ENCODE measurements around the gene IL17A.

IL17A gene

DNA sequence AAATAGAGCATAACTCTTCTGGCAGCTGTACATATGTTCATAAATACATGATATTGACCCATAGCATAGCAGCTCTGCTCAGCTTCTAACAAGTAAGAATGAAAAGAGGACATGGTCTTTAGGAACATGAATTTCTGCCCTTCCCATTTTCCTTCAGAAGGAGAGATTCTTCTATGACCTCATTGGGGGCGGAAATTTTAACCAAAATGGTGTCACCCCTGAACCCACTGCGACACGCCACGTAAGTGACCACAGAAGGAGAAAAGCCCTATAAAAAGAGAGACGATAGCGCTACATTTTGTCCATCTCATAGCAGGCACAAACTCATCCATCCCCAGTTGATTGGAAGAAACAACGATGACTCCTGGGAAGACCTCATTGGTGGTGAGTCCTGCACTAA, at the start of gene IL17A:
Gene IL17A (plus strand): TSS at position 301 of the 400 bp plus-strand sequence. CDS start 57 bp downstream, at position 358.
- no peak for DNase-seq (ENCODE audit: low spot score)

DNA sequence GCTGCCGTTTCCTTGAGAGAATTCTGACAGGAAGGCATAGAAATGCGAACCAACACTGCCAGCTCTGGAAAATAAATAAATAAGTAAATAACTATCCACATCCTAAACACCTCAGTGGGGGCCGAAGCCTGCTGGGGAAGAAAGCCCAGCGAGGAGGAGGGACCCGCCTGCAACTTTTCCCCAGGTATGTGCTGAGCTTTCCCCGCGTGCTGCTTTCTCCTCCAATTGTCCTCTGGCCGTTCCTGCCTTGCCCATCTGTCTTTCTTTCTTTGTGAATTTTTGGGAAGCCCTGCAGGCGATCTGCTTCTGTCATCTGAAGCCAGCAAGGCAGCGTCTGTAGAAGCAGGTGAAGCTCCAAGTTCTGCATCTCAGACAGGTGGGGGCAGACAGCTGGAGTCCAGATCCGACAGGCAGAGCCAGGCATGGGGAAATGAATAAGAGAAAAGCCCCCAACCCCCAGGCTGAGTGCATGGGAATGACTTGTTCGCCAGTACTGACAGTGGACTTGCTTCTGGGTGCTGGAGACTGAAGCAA, 49.2 kb upstream of the IL17A start:
- no peak for DNase-seq (ENCODE audit: low spot score)

DNA sequence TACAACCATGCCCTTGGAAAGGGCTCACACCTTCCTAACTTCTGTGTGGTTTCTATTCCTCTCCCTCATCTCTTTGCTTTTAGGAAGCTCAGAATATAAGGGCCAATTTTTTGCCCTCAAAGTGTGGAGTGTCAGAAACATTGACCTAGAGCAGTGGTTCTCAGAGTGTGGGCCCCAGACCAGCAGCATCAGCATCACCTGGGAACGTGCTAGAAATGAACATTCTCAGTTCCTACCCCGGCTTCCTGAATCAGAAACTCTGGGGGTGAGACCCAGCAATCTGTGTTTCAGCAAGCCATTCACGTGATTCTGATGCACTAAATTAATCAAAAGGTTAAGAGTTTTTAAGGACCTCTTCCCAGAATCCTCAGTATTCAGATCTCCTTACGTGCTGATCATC, 47.9 kb upstream of the IL17A start:
- DNase-seq (ENCODE audit: low spot score), result no peak

DNA sequence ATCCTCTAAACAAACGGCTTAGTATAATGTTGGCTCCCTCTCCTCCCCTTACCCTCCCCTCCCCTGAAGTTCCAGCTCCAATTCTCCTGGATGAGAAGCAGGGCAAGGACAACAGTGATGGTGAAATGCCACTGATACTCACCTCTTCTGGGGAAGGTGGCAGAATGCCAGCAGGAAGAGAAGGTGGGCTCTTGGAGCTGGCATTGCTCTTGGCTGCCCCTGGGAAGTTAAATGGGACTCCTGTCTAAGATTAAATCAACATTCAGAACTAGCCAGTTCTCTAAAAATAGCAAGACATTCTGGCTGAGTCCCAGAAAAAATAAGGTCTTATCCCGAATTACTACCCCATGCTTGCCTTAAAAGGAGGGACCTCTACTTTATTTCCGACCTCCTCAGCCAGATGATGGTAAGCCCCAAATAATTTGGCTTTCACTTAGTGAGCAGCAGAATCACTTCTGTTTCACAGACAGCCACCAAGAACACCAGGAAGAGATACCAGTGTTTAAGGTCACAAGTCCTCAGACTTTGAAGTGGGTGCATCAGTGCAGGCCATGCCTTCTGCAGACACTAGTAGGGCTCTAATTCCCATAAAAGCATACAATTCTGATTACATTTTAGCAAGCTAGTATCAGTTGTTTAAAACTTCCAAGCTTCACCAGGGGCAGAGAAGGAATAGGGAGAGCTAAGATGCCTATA, 46.0 kb upstream of the IL17A start:
- no peak for DNase-seq (ENCODE audit: low spot score)

DNA sequence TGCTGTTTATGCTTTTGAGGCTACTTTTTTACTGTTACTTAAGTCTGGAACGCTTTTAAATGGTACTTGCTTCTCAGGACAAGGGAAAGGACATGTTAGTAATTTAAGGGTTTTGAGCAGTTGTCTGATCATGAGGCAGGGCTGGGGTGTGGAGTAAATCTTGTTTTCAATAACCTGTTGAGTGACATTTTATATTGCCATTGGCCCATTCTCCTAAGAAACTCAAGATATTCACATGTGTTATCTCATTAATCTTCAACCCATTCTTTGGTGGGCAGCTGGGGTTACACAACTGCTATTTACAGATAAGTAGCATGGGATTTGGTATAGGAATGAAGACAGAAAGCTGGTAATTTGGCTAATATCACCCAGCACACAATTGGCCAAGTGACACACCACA, 44.6 kb upstream of the IL17A start:
- DNase-seq (ENCODE audit: low spot score), result no peak

DNA sequence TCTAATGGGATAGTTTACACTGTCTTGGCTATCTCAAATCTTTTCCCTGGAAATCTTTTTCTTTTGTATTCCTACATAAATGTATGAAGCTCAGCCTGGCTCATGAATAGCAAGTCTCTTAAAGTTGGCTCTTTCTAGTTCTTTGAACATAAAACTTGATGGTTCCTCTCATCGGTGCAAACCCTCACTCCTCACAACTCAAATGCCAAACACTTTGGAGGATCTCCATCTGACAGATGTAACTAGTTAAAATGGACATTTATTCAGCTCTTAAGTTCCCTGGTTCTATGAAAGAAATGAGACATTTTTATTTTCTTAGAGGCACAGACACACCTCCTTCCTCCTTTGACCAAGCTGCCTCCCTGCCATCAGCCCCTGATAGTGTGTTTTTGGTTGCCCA, 43.6 kb upstream of the IL17A start:
- no peak for DNase-seq (ENCODE audit: low spot score)

DNA sequence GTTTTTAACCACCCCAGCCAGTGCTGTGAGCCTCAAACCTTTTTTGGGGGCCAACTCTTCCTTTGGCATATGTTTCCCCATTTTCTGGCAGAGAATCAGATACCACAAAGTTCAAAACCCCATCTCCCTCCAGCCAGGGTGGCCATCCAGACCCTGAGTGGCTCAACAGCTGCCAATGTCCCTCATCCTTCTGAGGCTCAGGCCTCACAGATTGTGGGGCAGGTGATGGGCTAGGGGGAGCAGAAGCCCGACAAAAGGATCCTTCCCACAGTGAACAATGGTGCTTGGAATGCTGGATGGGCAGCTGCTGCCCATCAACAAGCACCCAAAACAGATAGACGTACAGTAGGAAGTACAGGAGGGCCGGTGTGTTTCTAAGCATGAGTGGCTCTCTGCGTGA, 42.6 kb upstream of the IL17A start:
- DNase-seq (ENCODE audit: low spot score), result no peak

DNA sequence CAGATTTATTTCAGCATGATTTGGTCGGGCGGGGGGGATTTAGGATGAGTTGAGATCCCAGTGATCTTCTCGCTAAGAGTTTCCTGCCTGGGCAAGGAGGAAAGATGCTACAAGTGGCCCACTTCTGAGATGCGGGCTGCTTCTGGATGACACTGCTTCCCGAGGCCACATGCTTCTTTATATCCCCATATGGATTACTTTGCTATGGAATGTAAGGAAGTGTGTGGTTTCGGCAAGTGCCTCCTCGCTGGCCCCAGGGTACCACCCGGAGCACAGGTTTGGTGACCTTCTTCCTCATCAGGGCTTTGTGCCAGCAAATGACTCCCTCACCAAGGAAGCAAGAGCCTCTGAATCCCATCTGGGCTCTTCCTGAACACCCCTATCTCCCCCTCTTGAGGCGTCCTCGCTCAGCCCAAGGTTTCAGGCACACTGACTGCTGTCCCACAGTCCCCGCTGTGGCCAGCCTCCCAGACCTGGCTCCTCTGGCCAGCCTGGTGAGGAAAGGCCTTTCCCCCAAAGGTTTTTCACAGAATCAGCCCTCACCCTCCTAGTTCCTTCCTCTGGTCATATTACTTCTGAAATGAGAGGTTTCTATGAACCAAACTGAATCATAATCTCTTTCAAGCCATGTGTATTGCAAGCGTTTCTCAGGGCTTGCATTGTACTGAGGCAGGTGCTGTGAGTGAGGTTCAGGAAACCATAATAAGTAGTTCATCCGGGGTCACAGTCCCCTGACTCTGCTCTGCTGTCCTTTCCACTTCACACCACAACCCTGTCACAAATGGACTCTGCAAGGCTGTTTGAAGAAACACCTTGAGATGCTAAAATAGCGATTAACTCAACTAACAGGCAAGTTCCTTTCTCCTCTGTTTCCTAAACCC, 41.7 kb upstream of the IL17A start:
- DNase-seq (ENCODE audit: low spot score), result no peak

DNA sequence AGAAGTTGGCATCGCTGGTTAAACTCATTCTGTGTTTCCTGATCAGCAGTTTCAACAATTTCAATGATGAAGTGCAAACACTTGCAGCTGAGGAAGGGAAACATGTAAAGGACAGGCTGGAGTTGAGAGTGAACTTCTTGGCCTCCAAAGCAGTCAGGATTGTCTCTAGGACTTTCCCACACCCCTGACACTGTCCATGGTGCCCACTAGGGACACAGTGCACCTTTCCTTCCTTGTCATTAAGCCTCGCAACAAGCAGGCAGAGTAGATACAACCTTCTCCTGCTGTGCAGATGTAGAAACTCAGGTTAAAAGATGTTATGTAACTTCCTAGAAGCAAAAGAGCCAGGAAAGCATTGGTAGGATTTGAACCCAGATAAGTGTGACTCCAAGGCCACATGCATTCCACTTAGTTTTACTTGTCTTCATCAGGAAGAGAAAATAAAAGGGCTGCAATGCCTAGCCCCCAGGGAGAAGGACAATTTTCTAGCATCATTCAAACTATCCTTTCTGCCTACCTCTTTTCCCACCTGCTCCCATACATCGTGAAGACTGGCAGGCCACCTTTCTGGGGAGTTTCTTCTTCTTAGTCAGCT, 39.2 kb upstream of the IL17A start:
- DNase-seq (ENCODE audit: low spot score), result no peak

DNA sequence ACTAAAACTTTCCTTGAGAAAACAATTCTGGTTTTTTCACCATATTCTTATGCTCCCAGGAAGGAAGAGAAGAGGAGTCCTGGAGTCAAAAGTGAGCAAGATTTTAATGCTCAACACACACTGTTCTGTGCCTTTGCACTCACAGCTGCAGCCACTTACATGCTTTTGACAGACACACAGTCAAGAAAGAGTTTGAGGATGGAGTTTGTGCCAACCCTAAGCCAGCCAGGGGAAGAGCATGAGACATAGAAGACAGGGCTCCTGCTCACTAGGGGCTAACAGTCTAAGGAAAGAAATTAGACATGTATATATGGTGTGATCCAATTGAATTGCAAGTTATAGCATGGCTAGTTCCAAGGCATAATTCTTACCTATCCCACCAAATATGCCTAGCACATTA, 37.1 kb upstream of the IL17A start:
- DNase-seq (ENCODE audit: low spot score), result no peak

DNA sequence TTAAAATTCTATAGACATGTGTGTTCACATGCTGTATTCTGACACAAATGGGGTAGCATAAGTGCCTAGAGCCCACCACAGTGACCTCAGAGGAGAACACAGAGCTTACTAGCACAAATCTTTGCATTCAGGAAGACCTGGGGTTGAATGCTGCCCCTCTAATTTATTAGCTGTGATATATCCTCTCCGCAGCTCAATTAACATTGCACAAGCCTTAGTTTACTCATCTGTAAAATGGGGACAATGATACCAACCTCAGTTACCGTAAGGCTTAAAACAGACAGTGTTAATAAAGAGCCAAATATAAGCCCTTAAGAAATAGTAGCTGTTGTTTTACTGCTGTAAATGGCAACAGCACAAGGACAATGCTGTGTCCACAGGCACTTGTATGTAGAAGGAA, 36.2 kb upstream of the IL17A start:
- no peak for DNase-seq (ENCODE audit: low spot score)

DNA sequence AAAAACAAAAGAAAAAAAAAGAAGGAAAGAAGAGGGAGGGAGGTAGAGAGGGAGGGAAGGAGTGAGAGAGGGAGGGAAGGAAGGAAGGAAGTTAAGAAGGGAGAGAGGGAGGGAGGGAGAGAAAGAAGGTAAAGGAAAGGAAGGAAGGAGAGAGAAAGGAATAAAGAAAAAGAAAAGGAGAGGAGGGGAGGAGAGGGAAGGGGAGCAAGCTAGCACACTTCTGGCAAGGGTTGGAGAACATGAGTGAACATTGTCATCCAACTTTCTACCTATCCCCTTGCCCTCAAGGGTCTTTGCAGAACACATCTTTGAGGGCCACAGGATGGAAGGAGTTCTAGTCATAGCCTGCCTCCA, 34.1 kb upstream of the IL17A start:
- DNase-seq (ENCODE audit: low spot score), result no peak

DNA sequence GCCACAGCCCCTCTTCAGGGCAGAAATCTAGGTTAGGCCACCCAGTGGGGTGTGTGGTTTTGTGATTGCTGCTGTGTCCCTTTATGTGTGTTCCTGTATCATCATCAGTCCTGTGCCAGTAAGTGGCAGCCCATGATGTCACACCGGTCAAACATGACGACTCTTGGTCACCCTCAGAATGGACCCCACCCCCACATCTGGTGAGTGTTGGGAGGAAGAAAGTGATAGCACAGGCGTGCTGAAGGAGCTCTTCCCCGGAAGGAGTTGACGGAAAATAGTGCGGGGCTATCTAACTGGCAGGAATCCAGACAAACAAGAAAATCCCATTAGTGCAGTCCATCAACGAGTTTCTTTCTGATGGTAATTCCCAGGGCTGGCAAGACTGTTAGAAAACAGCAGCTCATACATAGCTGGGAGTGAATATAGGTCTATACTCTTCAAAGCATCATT, 33.4 kb upstream of the IL17A start:
- DNase-seq (ENCODE audit: low spot score), result no peak

DNA sequence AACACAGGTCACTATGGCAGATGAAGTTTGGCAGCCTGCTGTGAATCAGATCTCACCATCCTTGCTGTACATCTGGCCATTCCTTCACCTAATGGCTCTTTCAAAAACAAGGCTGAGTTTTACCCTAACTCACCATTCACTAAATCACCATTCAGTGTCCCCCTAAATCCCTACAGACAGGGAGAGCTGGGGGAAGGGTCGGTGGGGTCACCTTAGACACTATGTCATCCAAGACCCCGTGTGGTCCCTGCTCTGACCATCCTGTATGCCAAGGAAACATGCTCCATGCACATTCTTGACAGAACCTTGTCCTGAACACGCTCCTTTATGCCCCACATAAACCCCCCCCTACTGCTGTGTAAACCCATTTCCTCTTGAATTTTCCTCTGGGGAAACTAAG, 31.8 kb upstream of the IL17A start:
- no peak for DNase-seq (ENCODE audit: low spot score)

DNA sequence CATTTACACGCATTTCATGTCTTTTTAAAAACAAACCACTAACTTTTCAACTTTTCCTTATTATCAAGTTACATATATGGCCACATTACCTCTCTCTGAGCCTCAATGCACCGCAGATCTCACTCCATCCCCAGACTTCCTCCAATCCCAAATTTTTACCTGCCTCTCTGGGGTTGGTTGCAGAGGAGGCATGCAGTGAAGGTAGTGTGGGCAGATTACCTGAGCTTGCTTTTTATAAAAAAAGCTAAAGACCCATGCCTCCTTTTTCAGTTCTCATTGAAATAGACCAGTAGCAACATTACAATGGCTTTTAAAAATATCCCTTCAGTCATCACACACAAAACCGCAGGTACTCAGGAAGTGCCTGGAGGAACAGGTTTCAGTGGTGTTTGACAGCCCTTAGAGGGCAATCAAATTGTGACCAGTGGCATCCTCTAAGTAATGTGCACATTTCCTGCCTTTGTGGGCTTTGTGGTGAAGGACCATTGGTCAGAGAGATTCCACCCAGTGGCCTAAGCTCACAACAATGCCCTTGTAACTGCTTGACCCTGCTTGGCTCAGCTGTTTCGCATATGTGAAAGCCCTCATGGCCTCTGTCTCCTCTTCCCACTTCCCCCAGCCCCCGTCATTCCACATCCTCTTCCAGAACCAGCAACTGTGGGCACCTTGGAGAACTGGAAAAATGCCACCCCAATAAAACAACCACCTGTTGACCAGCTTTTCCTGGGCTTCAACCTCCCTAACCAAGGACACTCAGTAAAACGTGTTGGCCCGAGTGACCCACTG, 30.2 kb upstream of the IL17A start:
- peak; percentile 33 for DNase-seq (ENCODE audit: low spot score)

DNA sequence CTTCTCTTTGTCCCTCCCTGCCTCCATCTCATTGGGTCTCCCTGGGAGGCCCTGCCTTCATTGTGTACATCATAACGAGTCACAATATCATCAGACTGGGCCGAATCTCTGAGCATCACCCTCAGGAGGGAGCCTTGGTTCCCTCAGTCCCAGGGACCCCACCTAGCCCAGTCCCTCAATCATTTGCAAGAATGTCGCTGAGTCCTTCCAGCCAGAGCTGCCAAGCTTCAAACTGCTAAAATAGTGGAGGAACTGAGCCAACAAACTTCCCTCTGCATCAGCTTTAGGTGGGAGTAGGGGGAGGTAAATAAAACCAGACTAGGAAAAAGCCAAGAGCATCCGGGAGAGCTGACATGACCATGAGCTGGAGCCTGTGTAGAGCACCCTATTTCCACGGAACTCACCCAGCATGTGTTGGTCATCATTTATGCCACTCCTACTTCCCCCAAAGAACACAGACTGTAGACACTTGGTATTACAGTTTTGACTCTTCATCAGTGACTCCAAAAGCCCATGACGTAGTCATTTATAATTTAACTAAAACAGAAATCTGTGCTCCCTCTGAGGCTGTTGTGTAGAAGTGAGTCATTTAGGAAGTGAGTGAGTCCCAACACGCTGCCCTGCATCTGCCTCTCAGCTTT, 28.8 kb upstream of the IL17A start:
- no peak for DNase-seq (ENCODE audit: low spot score)

DNA sequence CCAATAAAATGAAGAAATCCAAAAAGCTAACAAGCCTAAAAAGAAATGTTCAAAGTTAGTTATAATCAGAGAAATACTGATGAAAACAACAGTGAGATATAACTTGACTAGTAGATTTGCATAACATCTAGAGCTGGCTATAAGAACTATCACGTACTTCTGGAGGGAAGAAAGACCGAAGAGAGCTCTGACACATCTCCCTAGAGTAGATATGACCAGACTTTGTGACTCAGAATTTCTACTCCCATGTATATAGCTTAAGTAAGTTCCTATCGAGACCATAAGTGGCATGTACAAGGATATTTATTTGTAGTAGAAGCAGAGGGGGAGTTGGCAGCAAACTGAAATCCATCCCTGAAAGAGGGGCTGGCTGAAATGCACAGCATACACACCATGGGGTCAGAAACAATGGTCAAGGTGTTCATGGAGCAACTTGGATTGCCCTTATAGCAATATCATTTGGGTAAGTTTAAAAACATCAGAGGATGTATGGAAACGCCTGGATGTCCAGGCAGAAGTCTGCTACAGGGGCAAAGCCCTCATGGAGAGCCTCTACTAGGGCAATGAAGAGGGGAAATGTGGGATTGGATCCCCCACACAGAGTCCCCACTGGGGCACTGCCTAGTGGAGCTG, 25.6 kb upstream of the IL17A start:
- no peak for DNase-seq (ENCODE audit: low spot score)

DNA sequence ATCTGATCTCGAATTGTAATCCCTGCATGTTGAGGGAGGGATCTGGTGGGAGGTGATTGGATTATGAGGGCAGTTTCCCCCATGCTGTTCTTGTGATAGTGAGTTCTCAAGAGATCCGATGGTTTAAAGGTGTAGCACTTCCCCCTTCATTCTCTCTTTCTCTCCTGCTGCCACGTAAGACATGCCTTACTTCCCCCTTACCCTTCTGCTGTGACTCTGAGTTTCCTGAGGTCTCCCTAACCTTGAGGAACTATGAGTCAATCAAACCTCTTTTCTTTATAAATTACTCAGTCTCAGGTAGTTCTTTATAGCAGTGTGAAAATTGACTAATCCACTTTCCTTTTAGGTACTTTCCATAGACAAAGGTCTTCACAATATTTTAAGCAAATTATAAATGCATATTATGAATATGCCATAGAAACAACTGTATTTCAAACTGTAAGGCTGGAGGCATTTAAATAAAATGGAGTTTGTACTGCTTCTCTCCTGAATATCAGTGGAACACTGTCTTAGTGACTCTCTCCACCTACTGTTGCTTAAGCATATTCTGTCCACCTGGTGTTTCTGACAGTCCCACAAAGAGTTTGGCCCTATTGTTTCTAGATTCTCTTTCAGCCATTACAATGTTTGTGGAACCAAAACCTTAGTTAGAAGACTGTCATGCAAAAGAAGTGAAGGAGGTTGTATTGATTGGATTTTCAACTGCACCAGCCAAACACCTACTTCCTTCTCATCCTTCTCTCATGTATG, 24.3 kb upstream of the IL17A start:
- DNase-seq (ENCODE audit: low spot score), result no peak

DNA sequence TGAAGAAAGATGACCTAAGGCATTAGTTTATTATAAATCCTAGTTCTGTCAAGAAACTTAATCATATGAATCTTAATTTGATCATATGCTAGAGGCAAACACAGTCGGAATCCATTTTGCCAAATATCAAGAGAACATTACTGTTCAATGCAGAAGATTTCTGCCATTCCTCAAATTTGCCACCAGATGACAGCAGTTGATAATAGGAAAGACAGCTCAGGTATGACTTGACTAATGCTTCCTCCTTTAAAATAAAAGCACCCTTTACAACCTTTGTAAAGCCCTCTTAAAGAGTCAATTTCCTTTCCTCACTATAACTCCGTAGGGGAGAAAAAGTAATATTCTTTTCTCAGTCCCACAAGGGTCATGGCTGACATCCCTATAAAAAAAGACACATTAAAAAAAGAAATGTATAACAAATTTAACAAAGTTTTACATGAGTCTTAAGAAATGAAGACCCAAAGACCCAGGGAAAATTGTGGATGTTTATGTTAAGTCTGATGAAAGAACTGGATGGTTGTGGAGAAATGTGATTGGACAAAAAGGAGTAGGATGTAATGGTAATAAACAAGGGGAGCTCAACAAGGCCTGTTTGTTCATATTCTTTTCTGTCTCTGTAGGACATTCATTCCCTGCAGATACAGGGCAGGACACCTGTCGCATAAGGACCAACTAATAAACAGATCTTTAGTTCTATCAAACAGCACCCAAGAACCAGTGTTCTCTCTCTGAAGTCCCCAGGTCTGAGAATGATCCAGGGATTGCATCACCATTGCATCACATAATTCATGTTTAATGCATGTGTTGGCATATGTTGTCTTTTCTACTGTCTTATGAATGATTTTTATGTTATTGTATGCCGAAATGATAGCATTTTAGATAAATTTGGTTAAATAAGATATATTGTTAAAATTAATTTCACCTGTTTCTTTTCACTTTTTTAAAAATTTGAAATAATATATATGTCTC, 23.0 kb upstream of the IL17A start:
- peak; percentile 44 for DNase-seq (ENCODE audit: low spot score)
